Urinary bladder (tissue), 4 donors: ENCODE measurements around the gene SCGB2A2. TPM values are rescaled to one million over a fixed set of nuclear protein-coding genes. Genes with fewer than 3 reads are reported as not detected.

Experiments used
- DNase-seq: peaks from one replicate; pipeline ENCODE4 v3.0.0-alpha.2; 2015; ENCODE audit errors: extremely low spot score
- H3K27ac ChIP-seq: one replicate; pipeline ENCODE4 v1.5.1; 2013; ENCODE audit warnings: low read depth, mild to moderate bottlenecking, moderate library complexity
- H3K36me3 ChIP-seq: one replicate; pipeline ENCODE4 v1.6.1; 2013; ENCODE audit warnings: mild to moderate bottlenecking, moderate library complexity; ENCODE audit not compliant: insufficient read depth
- H3K4me1 ChIP-seq: one replicate; pipeline ENCODE4 v1.6.1; 2013; ENCODE audit warnings: mild to moderate bottlenecking, moderate library complexity; ENCODE audit not compliant: insufficient read depth
- H3K4me3 ChIP-seq: one replicate; pipeline ENCODE4 v1.5.1; 2013; ENCODE audit warnings: low read depth, low read length
- WGBS: extraction: QIAGEN DNeasy Blood & Tissue Kit; methylation state at CpG from one replicate; pipeline ENCODE4 v1.1.7; 2013; 5-methylcytosine and 5-hydroxymethylcytosine counted together
- polyA plus RNA-seq: library from polyadenylated mRNA; stranded (reverse); fragments of 200-250 nt; gene quantifications from one replicate; pipeline ENCODE4 v1.2.3, GENCODE V29; 2013
- total RNA-seq: library from RNA; depleted of rRNA; stranded (reverse); fragments of >200 nt; gene quantifications from one replicate; pipeline ENCODE4 v1.2.3, GENCODE V29; 2014
- donor health status: healthy with polysubstance abuse.
- donor health status: healthy.

SCGB2A2 gene
- total RNA-seq (not detected), polyA plus RNA-seq (not detected)

DNA sequence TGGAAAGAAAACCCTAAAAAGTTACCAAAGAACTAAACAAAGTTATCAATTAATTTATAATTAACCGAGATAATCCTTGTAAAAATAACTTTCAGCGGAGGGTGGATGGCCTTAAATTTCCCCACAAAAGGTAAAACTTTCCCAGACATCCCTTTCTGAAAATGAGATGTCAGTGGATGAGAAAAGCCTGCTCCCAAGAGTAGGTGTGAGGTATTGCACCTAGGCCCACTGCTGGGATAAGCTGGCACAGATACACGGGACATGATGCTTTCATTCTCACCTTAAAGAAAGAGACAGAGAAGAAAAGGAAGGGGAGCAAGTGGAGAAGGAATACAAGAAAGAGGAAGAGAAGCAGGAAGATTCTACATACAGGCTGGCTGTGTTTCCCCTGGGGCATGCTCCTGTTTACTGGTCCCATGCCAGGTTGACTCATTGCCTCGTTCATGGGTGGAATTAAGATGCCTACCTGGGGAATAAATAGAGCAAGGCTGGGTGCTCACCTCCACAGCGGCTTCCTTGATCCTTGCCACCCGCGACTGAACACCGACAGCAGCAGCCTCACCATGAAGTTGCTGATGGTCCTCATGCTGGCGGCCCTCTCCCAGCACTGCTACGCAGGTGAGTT, at the start of gene SCGB2A2:
Gene SCGB2A2, plus strand, starts transcription at position 505 of the 625 bp plus-strand sequence. Its CDS starts 59 bp downstream, at position 564.
- Histone ChIP-seq H3K4me1 (no peaks in the 10 kb centered on the region), H3K27ac (no peak within 1 kb of the TSS), H3K36me3 (no peaks in the 10 kb centered on the region), H3K4me3 (no peak within 1 kb of the TSS)
- no peak for DNase-seq
- 70% methylated on average over 10 of the region's 10 CpGs for WGBS

DNA sequence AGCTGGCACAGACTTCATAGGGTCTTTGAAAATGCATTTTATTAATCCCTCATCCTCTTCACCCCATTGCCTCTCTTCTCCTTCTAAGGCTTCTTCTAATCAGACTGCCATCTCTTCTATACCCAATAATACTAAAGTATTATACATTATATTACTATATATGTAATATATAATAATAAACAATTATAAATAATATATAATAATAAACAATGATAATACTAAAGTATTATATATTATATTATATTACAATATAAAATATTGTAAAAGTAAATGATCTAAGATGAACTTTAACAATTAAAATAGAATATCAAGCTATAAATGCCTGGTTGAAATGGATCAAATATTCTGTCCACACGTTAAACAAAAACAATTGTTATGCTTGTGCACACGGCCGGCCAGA, 48.5 kb upstream of the SCGB2A2 start:
- Histone ChIP-seq H3K27ac (no peak overlapping the region), H3K36me3 (no peaks in the 10 kb centered on the region), H3K4me1 (no peaks in the 10 kb centered on the region), H3K4me3 (no peak overlapping the region)
- no peak for DNase-seq
- WGBS, result 93% methylated on average over 3 of the region's 3 CpGs

DNA sequence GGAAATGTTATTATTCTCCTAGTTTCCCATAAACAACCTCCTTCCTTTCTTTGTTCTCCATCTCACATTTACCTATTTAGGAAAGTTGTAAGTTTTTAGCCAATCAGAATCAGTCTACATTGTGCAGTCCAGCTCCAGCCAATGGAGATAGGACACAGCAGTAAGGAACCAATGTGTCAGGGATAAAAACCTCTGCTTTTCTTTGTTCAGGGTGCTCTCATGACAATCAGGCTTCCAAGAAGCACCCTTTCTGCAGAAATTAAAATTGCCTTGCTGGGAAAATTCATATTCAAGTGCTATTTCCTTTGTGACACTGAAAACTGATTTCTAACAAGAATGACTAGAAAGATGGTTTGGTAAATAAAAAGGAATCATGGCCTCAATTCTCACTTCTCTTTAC, 46.9 kb upstream of the SCGB2A2 start:
- Histone ChIP-seq H3K36me3 (no peaks in the 10 kb centered on the region), H3K27ac (no peak overlapping the region), H3K4me1 (no peaks in the 10 kb centered on the region), H3K4me3 (no peak overlapping the region)
- no peak for DNase-seq

DNA sequence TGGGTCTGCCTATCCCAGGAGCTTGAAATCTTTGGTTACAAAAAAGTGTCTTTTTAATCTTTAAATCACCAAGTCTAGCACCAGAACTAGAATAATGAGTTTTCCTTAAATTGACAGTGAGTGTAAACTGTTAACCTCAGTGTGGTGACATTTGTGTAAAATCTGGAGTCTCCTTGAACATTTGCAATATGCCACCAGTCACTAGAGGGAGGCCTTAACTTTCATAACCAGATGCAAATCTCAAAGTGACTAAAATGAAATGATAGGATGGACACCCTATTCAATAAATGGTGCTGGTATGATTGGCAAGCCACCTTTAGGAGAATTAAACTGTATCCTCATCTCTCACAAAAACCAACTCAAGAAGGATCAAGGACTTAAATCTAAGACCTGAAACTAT, 36.2 kb upstream of the SCGB2A2 start:
- Histone ChIP-seq H3K4me3 (no peak overlapping the region), H3K36me3 (no peaks in the 10 kb centered on the region), H3K27ac (no peak overlapping the region), H3K4me1 (no peaks in the 10 kb centered on the region)
- no peak for DNase-seq

GRCh38 chr11:62236187-62236586, 33.8 kb upstream of the SCGB2A2 start:
- no peaks in the 10 kb centered on the region for H3K4me1 ChIP-seq
- H3K27ac ChIP-seq, result no peak overlapping the region
- WGBS, result 76% methylated on average over 2 of the region's 2 CpGs
- no peak for DNase-seq
- no peaks in the 10 kb centered on the region for H3K36me3 ChIP-seq
- no peak overlapping the region for H3K4me3 ChIP-seq

GRCh38 chr11:62237499-62237898, 32.5 kb upstream of the SCGB2A2 start:
- H3K27ac ChIP-seq, result no peak overlapping the region
- H3K4me1 ChIP-seq, result no peaks in the 10 kb centered on the region
- 67% methylated on average over 4 of the region's 4 CpGs for WGBS
- H3K4me3 ChIP-seq, result no peak overlapping the region
- no peaks in the 10 kb centered on the region for H3K36me3 ChIP-seq
- no peak for DNase-seq

DNA sequence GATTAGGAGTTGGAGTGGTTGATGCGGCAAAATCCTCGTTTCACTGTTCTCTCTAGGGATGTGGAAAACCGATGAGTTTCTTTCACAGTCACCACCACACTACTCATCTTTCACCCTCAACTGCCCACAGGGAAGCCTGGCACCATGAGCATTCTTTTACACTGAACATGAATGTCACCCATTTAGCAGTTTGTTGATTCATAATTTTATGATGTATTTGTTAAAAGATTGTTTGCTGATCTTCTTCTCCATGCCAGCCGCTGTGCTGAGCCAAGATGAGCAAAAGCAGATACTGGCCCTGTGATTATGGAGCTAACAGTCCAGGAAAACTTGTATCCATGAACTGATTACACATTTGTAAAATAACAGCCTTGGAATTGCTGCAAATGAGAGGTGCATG, 31.8 kb upstream of the SCGB2A2 start:
- no peak for DNase-seq
- H3K4me3 ChIP-seq, result no peak overlapping the region
- no peaks in the 10 kb centered on the region for H3K36me3 ChIP-seq
- H3K4me1 ChIP-seq, result no peaks in the 10 kb centered on the region
- no peak overlapping the region for H3K27ac ChIP-seq
- WGBS, result 82% methylated on average over 4 of the region's 4 CpGs

- Histone ChIP-seq H3K36me3 (no peaks in the 10 kb centered on the region), H3K4me3 (no peak overlapping the region), H3K4me1 (no peaks in the 10 kb centered on the region), H3K27ac (no peak overlapping the region)
- DNase-seq, result no peak
- 87% methylated on average over 3 of the region's 3 CpGs for WGBS
These were observed 28.9 kb upstream of the SCGB2A2 start for GRCh38 chr11:62241095-62241494.

DNA sequence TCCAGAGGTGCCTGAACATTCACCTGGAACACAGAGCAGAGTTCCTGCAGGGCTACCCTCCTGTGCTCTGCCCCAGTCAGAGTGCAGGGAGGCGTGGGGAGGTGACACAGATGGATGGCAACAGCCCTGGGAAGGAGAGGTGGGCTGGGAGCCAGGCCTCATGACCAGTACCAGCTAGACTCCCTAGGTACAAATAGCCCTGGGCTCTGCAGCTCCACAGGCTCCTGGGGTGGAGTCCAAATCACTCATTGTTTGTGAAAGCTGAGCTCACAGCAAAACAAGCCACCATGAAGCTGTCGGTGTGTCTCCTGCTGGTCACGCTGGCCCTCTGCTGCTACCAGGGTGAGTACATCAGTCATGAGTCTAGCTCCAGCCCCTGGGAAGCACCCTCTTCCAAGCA, 27.9 kb upstream of the SCGB2A2 start, which contains the start of gene SCGB1D2:
Gene SCGB1D2, plus strand, starts transcription at position 219 of the 400 bp plus-strand sequence. Its CDS starts 69 bp downstream, at position 288.
- 18% methylated on average over 3 of the region's 3 CpGs for WGBS
- Histone ChIP-seq H3K36me3 (no peaks in the 10 kb centered on the region), H3K27ac (no peak within 1 kb of the TSS), H3K4me1 (no peaks in the 10 kb centered on the region), H3K4me3 (no peak within 1 kb of the TSS)
- no peak for DNase-seq

DNA sequence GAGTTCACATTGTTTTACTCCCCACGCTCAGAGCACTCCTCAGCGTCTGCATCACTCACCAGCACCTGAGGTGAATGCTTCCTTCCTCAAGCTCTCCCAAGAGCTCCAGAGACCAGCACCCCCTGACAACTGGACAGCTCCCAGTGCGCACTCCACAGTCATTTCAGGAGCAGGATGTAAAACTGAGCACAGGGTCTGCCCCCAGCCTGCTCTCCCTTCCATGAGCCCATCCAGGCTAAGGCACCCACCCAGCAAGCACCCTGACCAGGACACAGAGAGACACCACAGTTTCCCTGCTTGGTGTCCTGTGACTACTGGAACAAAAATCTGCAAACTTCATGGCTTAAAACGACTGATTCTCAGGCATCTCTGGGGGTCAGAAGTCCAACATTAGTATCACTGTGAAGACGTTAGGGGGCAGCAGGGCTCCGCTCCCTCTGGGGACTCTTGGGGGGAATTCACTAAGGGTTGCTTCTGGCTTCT, 24.6 kb upstream of the SCGB2A2 start:
- no peaks in the 10 kb centered on the region for H3K4me1 ChIP-seq
- no peaks in the 10 kb centered on the region for H3K36me3 ChIP-seq
- no peak overlapping the region for H3K4me3 ChIP-seq
- 14% methylated on average over 6 of the region's 6 CpGs for WGBS
- H3K27ac ChIP-seq, result no peak overlapping the region
- DNase-seq, result no peak

- 53% methylated on average over 4 of the region's 4 CpGs for WGBS
- no peaks in the 10 kb centered on the region for H3K36me3 ChIP-seq
- H3K4me1 ChIP-seq, result no peaks in the 10 kb centered on the region
- H3K27ac ChIP-seq, result no peak overlapping the region
- no peak for DNase-seq
- H3K4me3 ChIP-seq, result no peak overlapping the region
These were observed 18.3 kb upstream of the SCGB2A2 start for GRCh38 chr11:62251698-62252097.

GRCh38 chr11:62253999-62254542, 15.9 kb upstream of the SCGB2A2 start:
- 72% methylated on average over 3 of the region's 3 CpGs for WGBS
- no peak for DNase-seq
- Histone ChIP-seq H3K27ac (no peak overlapping the region), H3K4me1 (no peaks in the 10 kb centered on the region), H3K36me3 (no peaks in the 10 kb centered on the region), H3K4me3 (no peak overlapping the region)

DNA sequence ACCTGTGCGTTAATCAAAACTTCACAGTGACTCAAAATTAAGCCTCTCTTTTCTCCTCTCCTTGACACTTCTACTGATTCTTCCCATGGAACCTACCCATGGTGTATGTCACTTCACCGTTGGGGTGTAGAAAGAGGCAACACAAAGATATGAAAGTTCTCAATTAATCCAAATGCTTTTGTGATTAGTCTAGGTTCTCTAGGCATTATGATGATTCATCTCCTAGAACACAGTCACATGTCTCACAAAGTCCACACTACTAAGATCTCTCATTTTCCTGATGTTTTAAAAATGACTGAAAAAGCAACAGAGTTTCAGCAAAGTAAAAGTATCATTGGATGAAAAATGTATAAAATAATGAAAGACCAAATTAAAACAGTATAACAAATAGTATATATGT, 13.7 kb upstream of the SCGB2A2 start:
- H3K4me3 ChIP-seq, result no peak overlapping the region
- 86% methylated on average over 2 of the region's 2 CpGs for WGBS
- no peak for DNase-seq
- no peaks in the 10 kb centered on the region for H3K36me3 ChIP-seq
- no peak overlapping the region for H3K27ac ChIP-seq
- H3K4me1 ChIP-seq, result no peaks in the 10 kb centered on the region

DNA sequence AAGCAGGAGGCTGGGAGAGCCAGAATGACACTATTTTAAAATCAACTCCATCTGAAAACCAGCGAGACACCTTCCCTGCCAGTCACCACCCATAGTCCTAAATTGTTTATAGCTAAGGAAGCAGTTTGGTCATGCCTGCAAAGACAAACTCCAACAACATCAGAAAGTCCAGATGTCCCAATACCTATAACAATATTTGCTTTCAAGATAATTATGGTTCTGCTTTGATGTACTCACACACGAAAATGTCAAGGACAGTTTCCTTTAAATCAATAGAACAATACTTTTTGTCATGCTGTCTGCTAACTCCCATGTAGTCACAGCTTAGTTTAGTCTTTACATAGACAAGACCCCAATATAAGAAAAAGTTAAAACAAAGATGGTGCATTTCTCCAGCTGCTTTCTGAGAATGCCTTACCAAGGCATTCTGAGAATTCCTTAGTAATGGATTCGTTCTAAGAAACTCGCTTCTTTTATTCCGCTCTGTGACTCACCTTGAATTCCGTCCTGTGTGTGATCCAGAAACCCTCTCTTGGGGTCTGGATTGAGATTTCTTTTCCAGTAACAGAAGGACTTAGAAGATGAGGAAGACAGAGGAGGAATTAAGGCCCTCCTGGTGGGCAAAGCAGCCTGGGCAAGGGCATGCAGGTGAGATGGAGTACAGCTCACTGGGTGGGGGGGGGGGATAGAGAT, 9.6 kb upstream of the SCGB2A2 start:
- WGBS, result 70% methylated on average over 6 of the region's 6 CpGs
- Histone ChIP-seq H3K36me3 (no peaks in the 10 kb centered on the region), H3K4me3 (no peak overlapping the region), H3K4me1 (no peaks in the 10 kb centered on the region), H3K27ac (no peak overlapping the region)
- DNase-seq, result no peak
